Suppressor macrophage (primary cell): Measurements from ENCODE around the gene WFIKKN1.
"Not testable (repeated sequence)": the region's sequence is repeated elsewhere in the genome, so short reads cannot be mapped to it uniquely, and the experiment has no call there.

Experiments used
- DNase-seq, 4 experiments: peaks; one replicate each; pipeline ENCODE4 v3.0.0-alpha.2; 2020 to 2022

The WFIKKN1 gene

GRCh38 chr16:595094-595528 lies 35.7 kb upstream of the WFIKKN1 start:
- DNase-seq = no peak

DNA sequence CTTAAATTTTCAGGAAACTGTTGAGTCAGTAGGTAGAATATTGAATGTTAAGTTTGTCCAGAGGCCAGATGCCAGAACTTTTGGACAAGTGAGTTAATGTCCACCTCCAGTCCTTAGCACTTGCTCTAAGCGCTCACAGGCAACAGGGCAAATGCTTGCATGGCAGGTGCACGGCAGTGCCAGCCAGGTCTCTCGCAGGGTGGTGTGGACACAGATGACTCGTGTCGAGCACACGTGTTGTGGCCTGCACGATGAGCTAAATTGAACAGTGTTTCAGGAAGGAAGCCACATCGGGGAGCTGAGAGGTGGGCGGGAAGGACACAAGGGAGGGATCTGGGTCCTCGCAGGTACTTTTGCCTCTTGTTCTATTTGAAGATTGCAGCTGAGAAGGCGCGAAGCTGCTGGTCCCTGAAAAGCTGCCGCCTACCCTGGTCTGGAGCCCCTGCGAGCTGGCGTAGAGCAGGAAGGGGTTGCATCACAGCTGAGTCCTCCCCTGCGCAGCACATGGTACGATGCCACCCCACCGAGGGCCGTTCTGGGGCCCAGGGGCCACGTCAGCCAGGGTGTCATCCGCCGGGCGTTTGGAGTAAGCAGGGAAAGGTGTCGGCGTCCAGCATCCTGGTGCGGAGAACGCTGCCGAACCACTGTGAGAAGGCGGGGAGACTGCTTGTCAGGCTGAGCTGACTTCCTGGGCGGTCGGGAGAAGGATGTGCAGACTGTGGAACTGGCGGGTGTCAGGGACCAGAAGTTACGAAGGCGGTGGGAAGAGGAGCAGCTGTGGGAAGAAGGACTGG lies 34.6 kb upstream of the WFIKKN1 start:
- peak; percentile 48 to 65 (median 55) for DNase-seq

DNA sequence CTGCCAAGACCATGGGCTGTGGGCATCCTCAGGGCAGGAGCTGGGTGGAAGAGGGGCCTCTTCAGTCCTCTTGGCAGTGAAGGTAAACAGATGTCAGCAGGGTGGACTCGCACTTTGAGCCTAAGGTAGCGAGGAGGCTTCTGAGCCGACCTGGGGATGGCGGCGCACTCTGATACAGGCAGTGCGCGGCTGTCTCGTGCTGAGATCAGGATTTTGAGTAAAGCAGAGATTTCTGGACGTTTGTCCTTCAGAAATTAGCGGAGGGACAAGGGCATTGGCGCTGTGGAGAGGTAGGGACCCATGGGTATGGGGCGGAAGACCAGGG lies 34.1 kb upstream of the WFIKKN1 start:
- DNase-seq = no peak

DNA sequence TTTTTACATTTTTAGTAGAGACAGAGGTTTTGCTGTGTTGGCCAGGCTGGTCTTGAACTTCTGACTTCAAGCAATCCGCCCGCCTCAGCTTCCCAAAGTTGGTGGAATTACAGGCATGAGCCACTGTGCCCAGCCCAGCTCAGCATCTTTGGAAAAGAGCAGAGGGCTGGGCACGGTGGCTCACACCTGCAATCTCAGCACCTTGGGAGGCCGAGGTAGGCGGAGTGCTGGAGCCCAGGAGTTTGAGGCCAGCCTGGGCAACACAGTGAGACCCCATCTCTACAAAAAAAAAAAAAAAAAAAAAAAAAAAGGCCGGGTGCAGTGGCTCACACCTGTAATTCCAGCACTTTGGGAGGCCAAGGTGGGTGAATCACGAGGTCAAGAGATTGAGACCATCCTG lies 33.1 kb upstream of the WFIKKN1 start:
- DNase-seq = not testable (repeated sequence)

DNA sequence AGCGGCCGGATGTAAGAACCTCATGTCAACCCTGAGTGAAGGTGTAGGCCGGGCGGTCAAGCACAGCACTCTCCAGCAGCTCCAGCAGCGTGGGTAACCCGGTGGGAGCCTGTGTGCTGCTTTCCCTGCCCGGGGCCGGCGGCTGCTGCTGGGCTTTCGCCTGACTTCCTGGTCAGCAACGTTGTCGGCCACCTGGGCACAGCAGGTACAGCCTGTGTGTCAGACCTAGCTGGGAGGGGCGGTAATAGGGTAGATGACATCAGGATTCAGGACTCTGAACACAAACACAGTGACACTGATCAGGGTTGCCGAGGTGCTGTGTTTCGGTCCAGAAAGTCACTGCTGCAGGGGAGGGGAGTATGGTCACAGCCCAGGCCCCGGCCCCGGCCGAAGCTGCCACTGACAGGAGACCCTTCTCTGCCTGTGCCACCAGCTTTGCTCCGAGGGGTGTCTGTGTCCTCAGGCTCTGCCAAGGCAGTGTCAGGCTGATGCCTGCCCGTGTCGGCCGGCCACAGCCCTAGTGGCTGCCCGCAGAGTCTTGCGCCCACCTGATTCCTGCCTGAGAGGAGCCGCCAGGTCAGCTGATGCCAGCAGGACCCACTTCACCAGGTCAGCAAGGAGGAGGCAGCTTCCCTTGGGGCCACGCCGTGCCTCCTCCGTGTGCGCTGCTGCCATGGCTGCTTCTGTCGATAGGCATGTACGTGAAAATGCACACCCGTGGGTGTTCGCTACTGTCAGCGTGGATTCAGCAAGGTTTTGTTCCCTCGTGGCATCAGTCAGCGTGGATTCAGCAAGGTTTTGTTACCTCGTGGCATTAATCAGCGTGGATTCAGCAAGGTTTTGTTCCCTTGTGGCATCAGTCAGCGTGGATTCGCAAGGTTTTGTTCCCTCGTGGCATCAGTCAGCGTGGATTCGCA lies 31.7 kb upstream of the WFIKKN1 start:
- DNase-seq = no peak

GRCh38 chr16:600781-601180 lies 30.0 kb upstream of the WFIKKN1 start:
- DNase-seq = peak in 1 of 4 experiments; percentile 23

GRCh38 chr16:603933-604332 lies 26.9 kb upstream of the WFIKKN1 start:
- no peak for DNase-seq

- no peak for DNase-seq
These were observed 24.0 kb upstream of the WFIKKN1 start for GRCh38 chr16:606656-607307.

- DNase-seq = no peak
These were observed 22.8 kb upstream of the WFIKKN1 start for GRCh38 chr16:608019-608418.

DNA sequence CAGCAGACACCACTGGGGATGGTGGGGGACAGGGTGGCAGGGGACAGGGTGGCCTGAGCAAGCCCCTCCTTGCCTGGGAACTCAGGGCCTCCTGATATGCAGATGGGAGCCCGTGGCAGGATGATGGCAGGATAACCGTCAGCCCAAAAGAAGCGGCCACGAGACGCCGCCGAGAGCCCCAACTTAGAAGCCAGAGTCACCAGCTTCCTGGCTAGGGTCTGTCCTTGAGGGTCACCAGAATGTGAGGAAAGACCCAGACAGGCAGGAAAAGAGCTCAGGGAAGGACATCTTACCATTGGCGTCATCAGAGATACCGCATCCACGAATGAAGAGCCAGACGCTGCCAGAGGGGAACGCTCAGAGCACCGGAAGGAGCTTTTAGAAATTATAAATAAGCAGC lies 21.5 kb upstream of the WFIKKN1 start:
- no peak for DNase-seq

GRCh38 chr16:609984-610383 lies 20.8 kb upstream of the WFIKKN1 start:
- no peak for DNase-seq

DNA sequence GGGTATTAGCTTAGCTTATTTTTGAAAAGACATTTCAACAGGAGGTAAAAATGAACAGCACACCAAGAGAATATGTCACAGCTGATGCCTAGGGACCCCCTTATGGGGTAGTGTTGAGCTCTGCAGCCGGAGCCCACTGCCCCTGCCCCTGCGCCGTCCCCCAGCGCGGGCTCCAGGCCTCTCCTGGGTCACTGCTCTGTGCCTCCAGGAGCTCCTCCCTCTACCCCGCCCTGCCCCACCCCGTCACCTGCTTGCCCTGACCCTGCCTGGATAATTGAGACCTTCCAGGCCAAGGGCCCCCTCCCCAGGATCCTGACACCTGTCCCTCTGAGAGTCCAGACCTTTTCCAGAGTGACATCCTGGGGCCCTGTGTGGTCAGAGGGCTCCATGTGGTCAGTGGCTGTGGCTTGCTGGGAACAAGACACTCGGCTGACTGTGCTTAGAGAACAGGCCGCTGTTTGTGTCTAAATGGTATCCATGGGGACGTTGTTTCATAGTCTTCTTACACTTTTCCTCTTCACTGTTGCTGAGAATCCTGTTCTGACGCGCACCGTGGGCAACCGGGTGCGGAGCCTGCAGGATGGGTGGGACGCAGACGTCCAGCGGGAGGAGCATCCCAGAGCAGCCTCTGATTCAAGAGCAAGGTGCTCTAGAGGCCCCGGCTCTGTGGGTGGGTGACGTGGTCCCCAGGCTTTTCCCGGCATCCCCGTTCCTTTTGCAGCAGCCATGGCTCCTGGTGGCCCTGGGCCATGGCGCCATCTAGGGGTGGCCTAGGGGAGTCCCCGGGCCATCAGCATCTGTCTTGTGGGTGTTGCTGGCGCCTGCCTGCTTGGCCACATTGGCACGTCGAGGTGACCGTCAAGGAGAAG lies 20.0 kb upstream of the WFIKKN1 start:
- DNase-seq = peak; percentile 70 to 86 (median 76)

GRCh38 chr16:615122-615521 lies 15.7 kb upstream of the WFIKKN1 start:
- no peak for DNase-seq

- no peak for DNase-seq
These were observed 13.8 kb upstream of the WFIKKN1 start for GRCh38 chr16:616733-617586.

- DNase-seq = no peak
These were observed 12.9 kb upstream of the WFIKKN1 start for GRCh38 chr16:617855-618254.

DNA sequence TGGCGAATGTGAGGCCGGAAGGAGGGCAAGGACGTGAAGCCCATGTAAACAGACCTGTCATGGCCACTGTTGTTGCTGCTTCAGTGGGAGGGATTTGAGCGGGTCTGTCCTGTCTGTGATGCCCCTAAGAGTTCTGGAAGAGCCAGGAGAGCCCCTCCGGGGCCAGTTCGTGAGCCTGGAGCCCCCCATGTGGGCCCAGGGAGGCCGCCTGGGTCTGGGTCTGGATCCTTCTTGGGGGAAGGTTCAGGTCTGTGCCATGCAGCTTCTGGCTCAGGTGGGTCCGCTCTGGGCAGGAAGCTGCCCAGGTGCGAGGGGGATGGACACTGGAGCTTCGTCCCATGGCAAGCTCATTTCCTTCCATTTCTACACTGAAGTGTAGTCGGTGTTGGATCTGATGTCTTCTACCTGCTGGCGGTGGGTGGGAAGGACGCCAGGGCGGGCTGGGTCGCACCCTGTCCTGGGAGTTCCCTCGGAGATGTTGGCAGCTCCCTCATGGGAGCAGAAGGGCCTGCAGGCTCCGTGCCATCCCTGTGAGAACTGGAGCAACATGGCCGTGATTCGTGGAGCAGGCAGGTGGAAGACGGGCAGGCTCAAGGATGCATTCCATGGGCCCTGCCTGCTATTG lies 11.2 kb upstream of the WFIKKN1 start:
- DNase-seq = no peak

DNA sequence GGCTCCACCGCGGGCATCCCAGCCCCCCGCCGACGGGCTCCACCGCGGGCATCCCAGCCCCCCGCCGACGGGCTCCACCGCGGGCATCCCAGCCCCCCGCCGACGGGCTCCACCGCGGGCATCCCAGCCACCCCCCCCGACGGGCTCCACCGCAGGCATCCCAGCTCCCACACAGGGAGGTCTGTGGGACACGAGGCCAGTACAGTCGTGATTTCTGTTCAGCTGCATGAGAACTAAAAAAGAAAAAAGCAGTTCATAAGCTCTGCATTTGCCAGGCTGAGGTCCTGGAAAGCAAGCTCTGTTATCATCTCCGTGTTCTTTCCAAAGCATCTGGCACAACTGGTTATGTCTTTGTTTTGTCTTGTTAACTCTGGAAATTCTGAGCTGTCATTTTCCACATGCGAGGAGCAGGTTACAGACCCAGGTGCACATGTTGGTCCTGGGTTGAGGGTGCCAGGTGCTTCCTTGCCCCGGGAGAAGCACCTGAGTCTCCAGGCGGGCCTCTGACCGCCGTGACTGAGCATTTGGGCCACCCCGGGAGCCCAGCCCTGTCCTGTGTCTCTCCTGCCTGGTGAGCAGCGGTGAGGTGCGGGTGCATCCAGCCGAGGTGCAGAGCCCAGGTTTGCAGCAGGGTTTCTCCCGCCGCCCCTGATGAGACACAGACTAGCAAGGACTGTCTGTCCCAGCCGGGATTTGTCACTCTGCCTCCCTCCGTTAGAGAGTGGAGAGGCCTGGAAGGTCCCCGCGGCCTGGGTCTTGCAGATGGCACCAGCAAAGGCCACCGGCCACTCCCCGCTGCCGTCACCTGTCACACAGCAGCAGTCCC lies 9.9 kb upstream of the WFIKKN1 start:
- DNase-seq = no peak

DNA sequence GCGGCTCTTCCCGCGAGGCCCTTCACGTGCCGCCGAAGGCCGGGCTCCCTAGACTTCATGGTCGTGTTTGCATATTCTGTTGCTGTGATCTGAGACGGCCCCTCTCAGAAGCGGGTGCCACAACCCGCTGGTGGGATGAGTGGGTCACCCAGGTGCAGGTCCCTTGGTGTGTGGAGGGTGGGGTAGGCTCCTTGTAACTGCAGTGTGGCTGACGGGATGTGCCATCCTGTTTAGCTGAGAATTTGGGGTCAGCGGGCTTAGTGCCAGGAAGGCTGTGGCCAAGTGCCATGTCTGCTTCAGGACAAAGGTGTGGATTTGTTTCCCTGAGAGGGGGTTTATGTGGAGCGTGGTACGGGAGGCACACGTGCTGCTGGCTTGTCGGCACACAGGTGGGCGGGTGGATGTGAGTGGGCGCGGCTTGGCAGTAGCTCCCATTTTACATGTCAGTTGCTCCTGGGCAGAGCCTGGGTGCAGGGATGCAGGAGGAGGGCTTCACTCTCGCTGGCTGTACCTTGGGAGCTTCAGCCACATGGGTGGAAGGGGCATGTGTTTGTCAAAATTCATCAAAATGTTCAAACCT lies 9.2 kb upstream of the WFIKKN1 start:
- DNase-seq = no peak

GRCh38 chr16:622920-623280 lies 7.9 kb upstream of the WFIKKN1 start:
- DNase-seq = no peak
